ENCODE results near the gene GIPC2. TPM values are rescaled to one million over a fixed set of nuclear protein-coding genes. Genes with fewer than 3 reads are reported as not detected.

The GIPC2 gene
- total RNA-seq, 4 donors from 2014 or later: 14.2 to 40.1 (median 24.1) TPM

DNA sequence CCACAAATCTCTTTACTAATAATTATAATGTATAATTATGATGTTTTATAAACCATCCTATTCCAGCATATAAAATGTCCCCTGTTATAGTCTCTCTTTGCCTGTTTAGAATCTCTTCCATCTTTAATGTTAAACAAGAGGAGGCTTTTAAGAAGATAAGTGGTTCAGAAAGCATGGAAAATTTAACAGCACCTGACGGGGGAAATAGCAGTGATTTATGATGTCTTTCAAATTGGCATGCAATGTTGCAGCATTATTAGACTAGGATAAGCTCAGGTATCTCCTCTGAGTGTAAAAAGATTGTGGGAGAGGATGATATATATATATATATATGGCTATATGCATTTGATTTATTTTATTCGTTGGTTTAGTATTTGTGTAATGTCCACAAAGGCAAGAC, 24.4 kb downstream of the GIPC2 start:
- no peak overlapping the region for H3K4me3 ChIP-seq
- in situ Hi-C loops (cut with MboI; ENCODE audit: low pct_ligation_motif_present in 1 of 4, low pct_unique_long_range_greater_than_20kb in 1 of 4, low sequenced_read_pairs in 3 of 4): no loop called here
- H3K27me3 ChIP-seq: no peaks in the 10 kb centered on the region
- H3K9me3 ChIP-seq: no peaks in the 10 kb centered on the region
- no peak for DNase-seq
- TF ChIP-seq EP300 (IDR thresholded peaks at IDR 0.05; ENCODE audit: low read depth): no peak
- TF ChIP-seq POLR2AphosphoS5 (IDR thresholded peaks at IDR 0.05): no peak
- no peak for TF ChIP-seq POLR2A (IDR thresholded peaks at IDR 0.05)
- TF ChIP-seq, protein P1, sequence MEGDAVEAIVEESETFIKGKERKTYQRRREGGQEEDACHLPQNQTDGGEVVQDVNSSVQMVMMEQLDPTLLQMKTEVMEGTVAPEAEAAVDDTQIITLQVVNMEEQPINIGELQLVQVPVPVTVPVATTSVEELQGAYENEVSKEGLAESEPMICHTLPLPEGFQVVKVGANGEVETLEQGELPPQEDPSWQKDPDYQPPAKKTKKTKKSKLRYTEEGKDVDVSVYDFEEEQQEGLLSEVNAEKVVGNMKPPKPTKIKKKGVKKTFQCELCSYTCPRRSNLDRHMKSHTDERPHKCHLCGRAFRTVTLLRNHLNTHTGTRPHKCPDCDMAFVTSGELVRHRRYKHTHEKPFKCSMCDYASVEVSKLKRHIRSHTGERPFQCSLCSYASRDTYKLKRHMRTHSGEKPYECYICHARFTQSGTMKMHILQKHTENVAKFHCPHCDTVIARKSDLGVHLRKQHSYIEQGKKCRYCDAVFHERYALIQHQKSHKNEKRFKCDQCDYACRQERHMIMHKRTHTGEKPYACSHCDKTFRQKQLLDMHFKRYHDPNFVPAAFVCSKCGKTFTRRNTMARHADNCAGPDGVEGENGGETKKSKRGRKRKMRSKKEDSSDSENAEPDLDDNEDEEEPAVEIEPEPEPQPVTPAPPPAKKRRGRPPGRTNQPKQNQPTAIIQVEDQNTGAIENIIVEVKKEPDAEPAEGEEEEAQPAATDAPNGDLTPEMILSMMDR (IDR thresholded peaks at IDR 0.05): no peak
- H3K4me1 ChIP-seq: peaks cover 0 to 14% (median 9%) of the 10 kb centered on the region in 4 donors
- whole genome bisulfite sequencing, 2 donors (ENCODE audit: low coverage in 1 of 2): 53 to 55% methylated on average over 2 of the region's 2 CpGs
- H3K27ac ChIP-seq: no peak overlapping the region
- no peaks in the 10 kb centered on the region for H3K36me3 ChIP-seq
- intact Hi-C loops (cut with DNase I; ENCODE audit: low total_unique reads): no loop called here

DNA sequence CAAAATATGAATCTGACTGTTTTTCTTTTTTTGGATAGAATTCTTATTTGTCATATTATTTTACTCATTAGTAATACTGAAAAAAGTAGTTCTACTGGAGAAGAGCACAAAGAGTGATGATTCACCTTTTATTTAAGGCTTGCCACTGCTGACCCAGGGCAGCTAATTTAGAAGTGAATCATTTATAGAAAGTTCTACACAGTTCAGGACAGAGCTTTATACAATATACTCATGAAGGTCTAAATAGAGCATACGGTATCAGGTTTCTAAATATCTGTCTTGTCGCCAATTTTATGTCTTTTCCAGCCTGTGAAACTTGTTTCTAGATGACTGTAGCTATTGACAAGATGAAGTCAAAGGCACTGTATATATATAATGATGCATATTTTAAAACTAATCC, 25.0 kb downstream of the GIPC2 start:
- intact Hi-C loops (cut with DNase I; ENCODE audit: low total_unique reads): no loop called here
- Histone ChIP-seq H3K27me3 (no peaks in the 10 kb centered on the region), H3K36me3 (no peaks in the 10 kb centered on the region), H3K9me3 (no peaks in the 10 kb centered on the region), H3K27ac (no peak overlapping the region), H3K4me3 (no peak overlapping the region), H3K4me1 (peaks cover 0 to 14% (median 9%) of the 10 kb centered on the region in 4 donors)
- 15 to 16% methylated on average over 2 of the region's 2 CpGs for WGBS, 2 donors (ENCODE audit: low coverage in 1 of 2)
- TF ChIP-seq, protein P1 (IDR thresholded peaks at IDR 0.05): no peak
- TF ChIP-seq POLR2AphosphoS5 (IDR thresholded peaks at IDR 0.05): no peak
- no peak for TF ChIP-seq POLR2A (IDR thresholded peaks at IDR 0.05)
- TF ChIP-seq EP300 (IDR thresholded peaks at IDR 0.05; ENCODE audit: low read depth): no peak
- DNase-seq: no peak
- in situ Hi-C loops (cut with MboI; ENCODE audit: low pct_ligation_motif_present in 1 of 4, low pct_unique_long_range_greater_than_20kb in 1 of 4, low sequenced_read_pairs in 3 of 4): no loop called here

DNA sequence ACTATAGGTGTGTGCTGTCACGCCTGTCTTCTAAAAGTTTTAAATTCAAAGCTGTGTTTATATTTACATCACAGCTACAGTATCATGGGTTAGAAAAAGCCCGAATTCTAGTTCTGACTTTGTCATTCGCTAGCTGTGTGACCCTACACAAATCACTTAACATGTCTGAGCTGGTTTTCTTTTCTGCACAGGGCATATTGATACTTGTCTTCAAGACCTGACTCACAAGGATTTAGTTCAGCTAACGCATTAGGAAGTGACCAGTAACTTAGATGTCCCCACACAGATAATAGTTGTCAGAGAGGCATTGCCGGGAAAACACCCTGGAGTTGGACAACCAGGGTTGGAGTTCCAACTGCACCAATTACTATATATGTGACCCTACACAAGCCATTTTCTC, 25.9 kb downstream of the GIPC2 start:
- no peaks in the 10 kb centered on the region for H3K9me3 ChIP-seq
- WGBS, 2 donors (ENCODE audit: low coverage in 1 of 2): 72 to 80% methylated on average over 5 of the region's 5 CpGs
- intact Hi-C loops (cut with DNase I; ENCODE audit: low total_unique reads) (no loop called here), in situ Hi-C loops (cut with MboI; ENCODE audit: low pct_ligation_motif_present in 1 of 4, low pct_unique_long_range_greater_than_20kb in 1 of 4, low sequenced_read_pairs in 3 of 4) (no loop called here)
- no peak overlapping the region for H3K27ac ChIP-seq
- H3K27me3 ChIP-seq: no peaks in the 10 kb centered on the region
- no peak for DNase-seq
- no peaks in the 10 kb centered on the region for H3K36me3 ChIP-seq
- H3K4me1 ChIP-seq: peaks cover 0 to 14% (median 9%) of the 10 kb centered on the region in 4 donors
- no peak overlapping the region for H3K4me3 ChIP-seq
- TF ChIP-seq, protein P1 (IDR thresholded peaks at IDR 0.05): no peak
- no peak for TF ChIP-seq POLR2AphosphoS5 (IDR thresholded peaks at IDR 0.05)
- no peak for TF ChIP-seq POLR2A (IDR thresholded peaks at IDR 0.05)

DNA sequence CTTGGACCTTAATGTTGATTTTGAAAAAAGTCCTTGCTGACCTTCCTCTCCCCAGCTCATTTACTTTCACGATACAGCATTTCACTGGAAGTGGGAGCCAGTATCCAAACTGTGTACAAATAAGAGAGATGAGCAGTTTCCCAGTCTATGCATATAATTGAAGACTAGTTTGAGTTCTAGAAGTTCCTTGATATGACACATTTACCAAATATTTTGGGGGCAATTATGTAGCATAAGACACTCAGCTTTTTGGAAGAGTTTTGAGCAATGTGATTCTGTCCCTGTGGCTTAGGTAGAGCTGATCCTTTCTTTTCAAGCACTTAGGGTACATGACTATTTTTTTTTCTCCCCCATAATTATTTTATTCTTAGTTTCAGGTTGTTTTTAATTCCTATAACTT, 26.4 kb downstream of the GIPC2 start:
- intact Hi-C loops (cut with DNase I; ENCODE audit: low total_unique reads) (no loop called here), in situ Hi-C loops (cut with MboI; ENCODE audit: low pct_ligation_motif_present in 1 of 4, low pct_unique_long_range_greater_than_20kb in 1 of 4, low sequenced_read_pairs in 3 of 4) (no loop called here)
- Histone ChIP-seq H3K9me3 (no peaks in the 10 kb centered on the region), H3K27me3 (no peaks in the 10 kb centered on the region), H3K4me1 (peaks cover 0 to 14% (median 9%) of the 10 kb centered on the region in 4 donors), H3K36me3 (no peaks in the 10 kb centered on the region), H3K27ac (no peak overlapping the region), H3K4me3 (no peak overlapping the region)
- DNase-seq: no peak
- 75 to 80% methylated on average over 1 of the region's 1 CpG for WGBS, 2 donors (ENCODE audit: low coverage in 1 of 2)
- no peak for TF ChIP-seq EP300 (IDR thresholded peaks at IDR 0.05; ENCODE audit: low read depth)
- no peak for TF ChIP-seq POLR2AphosphoS5 (IDR thresholded peaks at IDR 0.05)
- TF ChIP-seq POLR2A (IDR thresholded peaks at IDR 0.05): no peak
- TF ChIP-seq, protein P1 (IDR thresholded peaks at IDR 0.05): no peak
